PC-3 (cell line): ENCODE measurements around the gene FASN. TPM values are rescaled to one million over a fixed set of nuclear protein-coding genes. Genes with fewer than 3 reads are reported as not detected.

Source experiments
- ATAC-seq: fragments of 200-7000 bp; cut with Tn5 transposase; 2 replicates; pipeline ENCODE4 v1.9.1; 2020; ENCODE audit warnings: mild to moderate bottlenecking, moderate library complexity
- BruUV-seq: library from RNA; stranded (reverse); fragments of 400-500 nt; replicated peaks from 2 replicates; lab custom pipeline; 2021; lab: Mats Ljungman, UMichigan
- CTCF ChIA-PET: fragments of 300-600 bp; sonication (Branson Sonifier 250); formaldehyde crosslinking; loops from one replicate; lab custom pipeline; 2022; ENCODE audit warnings: antibody characterized with exemption; lab: Charles Lee
- POLR2A ChIA-PET: fragments of 300-600 bp; sonication (Branson Sonifier 250); formaldehyde crosslinking; loops from one replicate; lab custom pipeline; 2022; ENCODE audit warnings: antibody characterized with exemption; ENCODE audit not compliant: unreplicated experiment; lab: Charles Lee
- DNase-seq: peaks from one replicate; pipeline ENCODE4 v3.0.0-alpha.2; 2015
- H2AFZ ChIP-seq: fragments of 300-600 bp; sonication (generic); 2 replicates; pipeline ENCODE4 v1.6.0; 2016; ENCODE audit warnings: antibody characterized with exemption, low read length
- H3F3A ChIP-seq: fragments of 300-600 bp; sonication (generic); one replicate; pipeline ENCODE4 v1.6.0; 2017; ENCODE audit warnings: antibody characterized with exemption, low read length, control low read depth, mild to moderate bottlenecking; ENCODE audit not compliant: unreplicated experiment
- H3K27ac ChIP-seq: fragments of 300-600 bp; sonication (generic); 2 replicates; pipeline ENCODE4 v1.5.1; 2016; ENCODE audit warnings: mild to moderate bottlenecking, low read length
- H3K27me3 ChIP-seq: fragments of 300-600 bp; sonication (generic); 2 replicates; pipeline ENCODE4 v1.6.1; 2016; ENCODE audit warnings: low read length, mixed read lengths
- H3K36me3 ChIP-seq: fragments of 300-600 bp; sonication (generic); 2 replicates; pipeline ENCODE4 v1.6.1; 2016; ENCODE audit warnings: low read depth, mixed run types, low read length, mixed read lengths
- H3K4me1 ChIP-seq: fragments of 300-600 bp; sonication (generic); 2 replicates; pipeline ENCODE4 v1.5.1; 2016; ENCODE audit warnings: low read length; ENCODE audit not compliant: insufficient read depth
- H3K4me2 ChIP-seq: fragments of 300-600 bp; sonication (generic); 2 replicates; pipeline ENCODE4 v1.6.0; 2016; ENCODE audit warnings: low read length
- H3K4me3 ChIP-seq: fragments of 300-600 bp; sonication (generic); 2 replicates; pipeline ENCODE4 v1.5.1; 2016; ENCODE audit warnings: mild to moderate bottlenecking, low read length, mixed read lengths
- H3K79me2 ChIP-seq: fragments of 300-600 bp; sonication (generic); 2 replicates; pipeline ENCODE4 v1.6.1; 2017; ENCODE audit warnings: low read length, mixed read lengths
- H3K9ac ChIP-seq: fragments of 300-600 bp; sonication (generic); 2 replicates; pipeline ENCODE4 v1.6.0; 2016; ENCODE audit warnings: mild to moderate bottlenecking, low read length
- H3K9me2 ChIP-seq: fragments of 300-600 bp; sonication (generic); replicated peaks from 2 replicates; pipeline ENCODE4 v1.6.1; 2016; ENCODE audit warnings: mixed run types, low read length, mixed read lengths
- H3K9me3 ChIP-seq: fragments of 300-600 bp; sonication (generic); 2 replicates; pipeline ENCODE4 v1.6.1; 2016; ENCODE audit warnings: low read length, mixed read lengths
- H4K20me1 ChIP-seq: fragments of 300-600 bp; sonication (generic); 2 replicates; pipeline ENCODE4 v1.6.1; 2016; ENCODE audit warnings: low read length, mixed read lengths
- CTCF ChIP-seq: fragments of 300-600 bp; sonication (generic); conservative IDR thresholded peaks from 2 replicates; pipeline ENCODE4 v1.5.1; 2017; ENCODE audit warnings: antibody characterized with exemption, low read depth, mild to moderate bottlenecking, low read length
- EZH2 ChIP-seq: fragments of 300-600 bp; sonication (generic); IDR thresholded peaks from one replicate; pipeline ENCODE4 v1.6.1; 2017; ENCODE audit warnings: antibody characterized with exemption, mild to moderate bottlenecking, low read length; ENCODE audit not compliant: unreplicated experiment
- EZH2phosphoT487 ChIP-seq: fragments of 300-600 bp; sonication (generic); IDR thresholded peaks from 2 replicates; pipeline ENCODE4 v1.6.1; 2018; ENCODE audit warnings: mild to moderate bottlenecking, antibody characterized with exemption, low read length, borderline replicate concordance
- intact Hi-C: fragments of 100-400 bp; cut with micrococcal nuclease; formaldehyde crosslinking; loops from 2 replicates; pipeline ENCODE4 v1.9.0; 2023
- total RNA-seq: library from RNA; depleted of rRNA; stranded (reverse); fragments of >200 nt; gene quantifications from 2 replicates; pipeline ENCODE4 v1.2.3, GENCODE V29; 2014

The FASN gene
- total RNA-seq, 1 experiment from 2014 or later: 269 TPM

- Histone ChIP-seq H3K4me3 (no peak overlapping the region), H3K79me2 (no peaks in the 10 kb centered on the region), H3K9me3 (no peaks in the 10 kb centered on the region), H3F3A (no peaks in the 10 kb centered on the region), H3K4me1 (no peaks in the 10 kb centered on the region), H3K27me3 (no peaks in the 10 kb centered on the region), H3K36me3 (peaks cover 79% of the 10 kb centered on the region), H3K9me2 (no peaks in the 10 kb centered on the region), H3K27ac (no peak overlapping the region), H2AFZ (no peak overlapping the region), H3K9ac (no peak overlapping the region), H3K4me2 (no peak overlapping the region), H4K20me1 (peaks cover 6% of the 10 kb centered on the region; the same call in 1 of the 2 replicates)
- intact Hi-C loops: no loop called here
- ChIA-PET CTCF (no interaction called here), POLR2A (no interaction called here)
- TF ChIP-seq CTCF: no peak
- no peak for TF ChIP-seq EZH2
- TF ChIP-seq EZH2phosphoT487: no peak
- ATAC-seq: no peak
- no peak for DNase-seq
- BruUV-seq: no TSS peak
Measured at GRCh38 chr17:82085931-82086764, 11.9 kb downstream of the FASN start.

- Histone ChIP-seq H3K36me3 (peaks cover 79% of the 10 kb centered on the region), H3K4me3 (no peak overlapping the region), H3K79me2 (no peaks in the 10 kb centered on the region), H4K20me1 (peaks cover 6% of the 10 kb centered on the region; the same call in 1 of the 2 replicates), H3K4me1 (no peaks in the 10 kb centered on the region), H3K9me3 (no peaks in the 10 kb centered on the region), H3K27ac (no peak overlapping the region), H3F3A (no peaks in the 10 kb centered on the region), H3K27me3 (no peaks in the 10 kb centered on the region), H2AFZ (no peak overlapping the region), H3K4me2 (no peak overlapping the region), H3K9ac (no peak overlapping the region), H3K9me2 (no peaks in the 10 kb centered on the region)
- ChIA-PET CTCF (no interaction called here), POLR2A (no interaction called here)
- ATAC-seq (no peak), DNase-seq (no peak)
- intact Hi-C loops: no loop called here
- BruUV-seq: no TSS peak
- TF ChIP-seq CTCF (no peak), EZH2phosphoT487 (no peak), EZH2 (no peak)
Measured at GRCh38 chr17:82085031-82085861, 12.8 kb downstream of the FASN start.
